ENCODE data around the gene PACSIN2. TPM values are rescaled to one million over a fixed set of nuclear protein-coding genes. Genes with fewer than 3 reads are reported as not detected.

PACSIN2 gene
- total RNA-seq, 2 experiments from 2014 or later = 33.5 to 35.7 TPM

DNA sequence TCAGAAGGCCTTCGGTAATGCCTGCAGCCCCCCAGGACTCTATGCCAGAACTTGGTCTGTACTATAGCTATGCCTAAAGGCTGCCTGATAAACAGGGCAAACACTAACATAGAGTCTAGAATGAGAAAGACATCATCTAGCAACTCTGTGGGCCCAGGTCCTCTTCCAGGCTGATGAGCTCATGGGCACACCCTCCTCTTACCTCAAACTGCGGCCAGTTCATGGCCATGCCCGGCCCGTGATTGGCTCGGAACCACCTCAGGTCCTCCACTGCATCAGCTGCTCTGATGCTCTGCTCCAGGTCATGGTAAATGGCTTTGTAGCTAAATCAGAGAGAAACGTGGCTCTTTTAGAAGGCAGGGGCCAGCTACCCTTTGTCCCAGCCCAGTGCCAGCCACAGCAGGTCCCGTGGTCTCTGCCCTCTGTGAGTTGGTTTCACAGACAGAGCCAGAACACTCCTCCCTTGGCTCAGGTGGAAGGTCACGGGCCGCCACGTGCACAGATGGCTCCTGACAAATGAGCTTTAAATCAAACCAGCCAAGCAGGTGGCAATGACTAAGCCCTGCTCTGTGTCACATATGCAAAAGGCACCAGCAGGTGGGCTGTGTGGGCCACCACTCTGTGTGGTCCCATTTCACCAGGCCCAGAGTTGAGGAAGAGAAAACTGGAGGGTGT, 132.8 kb downstream of the PACSIN2 start:
- DNase-seq (no peak), ATAC-seq (no peak)
- ChIA-PET CTCF (interaction anchor here (0.9 to 1.5 kb wide), 2 partner anchors 13 to 14 kb away, joined by 4 to 6 read pairs; no protein-coding TSS in a partner anchor), POLR2A (no interaction called here)
- H3K4me3 Mint-ChIP-seq = no peak overlapping the region
- H3K4me1 Mint-ChIP-seq (ENCODE audit: low read depth) = no peaks in the 10 kb centered on the region
- H3K9me3 Mint-ChIP-seq = no peaks in the 10 kb centered on the region
- TF ChIP-seq CTCF (IDR thresholded peaks at IDR 0.05) = no peak
- intact Hi-C loops (cut with micrococcal nuclease) = no loop called here
- H3K27ac Mint-ChIP-seq = no peak overlapping the region
- H3K36me3 Mint-ChIP-seq (ENCODE audit: low read depth) = no peaks in the 10 kb centered on the region
- no peaks in the 10 kb centered on the region for H3K27me3 Mint-ChIP-seq

DNA sequence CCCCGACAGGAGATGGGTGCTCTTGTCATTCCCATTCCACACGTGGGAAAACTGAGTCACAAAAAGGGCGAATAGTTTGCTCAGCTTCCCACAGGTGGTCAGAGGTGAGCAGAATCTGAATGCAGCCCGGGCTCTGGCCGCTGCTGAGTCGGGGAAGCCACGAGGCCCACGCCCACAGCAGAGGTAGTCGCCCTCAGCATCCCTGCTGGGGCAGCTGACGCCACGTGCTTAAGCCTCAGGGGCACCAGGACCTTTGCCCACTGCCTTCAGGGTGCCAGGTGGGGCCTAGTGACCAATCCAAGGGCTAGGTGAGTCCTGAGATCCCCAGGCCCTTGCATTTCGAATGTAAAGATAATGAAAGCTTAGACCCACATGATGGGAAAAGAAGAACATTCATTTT, 133.7 kb downstream of the PACSIN2 start:
- POLR2A ChIA-PET = no interaction called here
- no peak overlapping the region for H3K27ac Mint-ChIP-seq
- no peak for ATAC-seq
- no peaks in the 10 kb centered on the region for H3K4me1 Mint-ChIP-seq (ENCODE audit: low read depth)
- H3K27me3 Mint-ChIP-seq = no peaks in the 10 kb centered on the region
- DNase-seq = no peak
- no peak overlapping the region for H3K4me3 Mint-ChIP-seq
- H3K9me3 Mint-ChIP-seq = no peaks in the 10 kb centered on the region
- CTCF ChIA-PET = interaction anchor here (1.5 kb wide), 1 partner anchor 13 kb away, joined by 6 read pairs; no protein-coding TSS in a partner anchor
- intact Hi-C loops (cut with micrococcal nuclease) = no loop called here
- TF ChIP-seq CTCF (IDR thresholded peaks at IDR 0.05) = no peak
- H3K36me3 Mint-ChIP-seq (ENCODE audit: low read depth) = no peaks in the 10 kb centered on the region

GRCh38 chr22:42880815-42881214, 134.1 kb downstream of the PACSIN2 start:
- POLR2A ChIA-PET = no interaction called here
- Mint-ChIP-seq H3K4me1 (ENCODE audit: low read depth) (no peaks in the 10 kb centered on the region), H3K36me3 (ENCODE audit: low read depth) (no peaks in the 10 kb centered on the region), H3K4me3 (no peak overlapping the region), H3K9me3 (no peaks in the 10 kb centered on the region), H3K27ac (no peak overlapping the region), H3K27me3 (no peaks in the 10 kb centered on the region)
- no peak for TF ChIP-seq CTCF (IDR thresholded peaks at IDR 0.05)
- no peak for DNase-seq
- intact Hi-C loops (cut with micrococcal nuclease) = no loop called here
- ATAC-seq = no peak
- CTCF ChIA-PET = interaction anchor here (1.5 kb wide), 1 partner anchor 13 kb away, joined by 6 read pairs; no protein-coding TSS in a partner anchor

DNA sequence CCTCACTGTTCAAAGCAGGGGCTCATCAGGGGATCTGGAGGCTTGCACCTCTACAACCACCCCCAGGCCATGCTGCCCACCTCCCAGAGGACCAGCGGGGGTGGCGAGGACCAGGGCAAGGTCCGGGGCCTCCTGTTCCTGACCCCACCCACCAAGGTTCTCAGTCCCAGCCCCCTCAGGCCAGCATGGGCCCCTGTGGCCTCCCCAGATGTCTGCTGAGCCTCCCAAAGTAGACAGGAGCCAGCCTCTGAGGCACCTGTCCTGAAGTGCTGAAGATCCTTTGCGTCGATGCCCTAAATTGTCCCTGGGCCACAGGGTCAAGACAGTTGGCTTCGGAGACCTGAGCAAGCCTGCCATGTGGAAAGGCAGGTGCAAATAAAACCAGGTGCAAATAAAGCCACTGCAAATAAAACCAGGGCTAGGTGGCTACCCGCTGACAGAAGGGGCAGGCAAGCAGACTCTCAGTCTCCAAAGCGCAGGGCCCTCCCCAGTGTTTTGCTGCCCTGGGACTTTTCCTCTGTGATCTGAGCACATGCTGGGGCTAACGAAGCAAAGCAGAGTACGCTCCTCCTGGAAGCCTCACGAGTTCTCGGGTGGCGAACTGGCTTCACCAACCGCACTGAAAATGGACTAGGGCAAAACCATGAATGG, 135.5 kb downstream of the PACSIN2 start:
- Mint-ChIP-seq H3K27me3 (no peaks in the 10 kb centered on the region), H3K27ac (no peak overlapping the region), H3K9me3 (no peaks in the 10 kb centered on the region), H3K4me3 (no peak overlapping the region), H3K4me1 (ENCODE audit: low read depth) (no peaks in the 10 kb centered on the region), H3K36me3 (ENCODE audit: low read depth) (peaks cover 4% of the 10 kb centered on the region)
- DNase-seq (no peak), ATAC-seq (no peak)
- ChIA-PET CTCF (interaction anchor here (1.1 kb wide), 1 partner anchor 12 kb away, joined by 4 read pairs; no protein-coding TSS in a partner anchor), POLR2A (interaction anchor here (1.0 kb wide), 1 partner anchor 14 kb away, joined by 3 read pairs; no protein-coding TSS in a partner anchor)
- no peak for TF ChIP-seq CTCF (IDR thresholded peaks at IDR 0.05)
- intact Hi-C loops (cut with micrococcal nuclease) = no loop called here
